Medulla oblongata (tissue), 1 donor: ENCODE results near the gene LRP1-AS.
A peak's percentile ranks its signal among the peaks of the same experiment; 100 is the strongest.

ENCODE experiments used
- DNase-seq: peaks from one replicate; pipeline ENCODE4 v3.0.0-alpha.2; 2015; ENCODE audit errors: extremely low spot score

LRP1-AS gene

GRCh38 chr12:57180321-57180989 lies 33.0 kb upstream of the LRP1-AS start:
- DNase-seq: no peak

- no peak for DNase-seq
Measured at GRCh38 chr12:57179331-57180086, 32.1 kb upstream of the LRP1-AS start.

GRCh38 chr12:57178213-57178612 lies 30.8 kb upstream of the LRP1-AS start:
- no peak for DNase-seq

- no peak for DNase-seq
Measured at GRCh38 chr12:57177354-57177753, 29.9 kb upstream of the LRP1-AS start.

- no peak for DNase-seq
Measured at GRCh38 chr12:57176846-57177245, 29.4 kb upstream of the LRP1-AS start.

- DNase-seq: no peak
Measured at GRCh38 chr12:57176139-57176477, 28.7 kb upstream of the LRP1-AS start.

- peak; percentile 86 for DNase-seq
Measured at GRCh38 chr12:57175428-57176138, 28.2 kb upstream of the LRP1-AS start.

- DNase-seq: no peak
Measured at GRCh38 chr12:57173683-57174082, 26.3 kb upstream of the LRP1-AS start.

GRCh38 chr12:57173089-57173488 lies 25.7 kb upstream of the LRP1-AS start:
- DNase-seq: no peak

- no peak for DNase-seq
Measured at GRCh38 chr12:57171668-57172067, 24.2 kb upstream of the LRP1-AS start.

- no peak for DNase-seq
Measured at GRCh38 chr12:57170927-57171326, 23.5 kb upstream of the LRP1-AS start.

- DNase-seq: no peak
Measured at GRCh38 chr12:57170408-57170807, 23.0 kb upstream of the LRP1-AS start.

GRCh38 chr12:57169969-57170368 lies 22.6 kb upstream of the LRP1-AS start:
- DNase-seq: no peak

- no peak for DNase-seq
Measured at GRCh38 chr12:57169046-57169795, 21.8 kb upstream of the LRP1-AS start.

- DNase-seq: no peak
Measured at GRCh38 chr12:57168058-57168457, 20.6 kb upstream of the LRP1-AS start.

GRCh38 chr12:57166971-57167371 lies 19.6 kb upstream of the LRP1-AS start:
- no peak for DNase-seq

GRCh38 chr12:57165741-57166140 lies 18.3 kb upstream of the LRP1-AS start:
- DNase-seq: no peak

GRCh38 chr12:57164966-57165625 lies 17.7 kb upstream of the LRP1-AS start:
- DNase-seq: no peak

- DNase-seq: no peak
Measured at GRCh38 chr12:57164454-57164853, 17.0 kb upstream of the LRP1-AS start.

GRCh38 chr12:57162553-57163125 lies 15.2 kb upstream of the LRP1-AS start:
- peak; percentile 55 for DNase-seq

- DNase-seq: no peak
Measured at GRCh38 chr12:57161491-57161890, 14.1 kb upstream of the LRP1-AS start.
